K562 (cell line): ENCODE results near the gene GORASP1. TPM values are rescaled to one million over a fixed set of nuclear protein-coding genes. Genes with fewer than 3 reads are reported as not detected.

Experiments used
- BCLAF1 ChIP-seq, 2 experiments: fragments of 450-650 bp in 1 of 2; IDR thresholded peaks; 2 replicates each; pipeline ENCODE4 v1.6.1; 2011 to 2017; ENCODE audit warnings: low read depth in 2 of 2, antibody characterized with exemption in 1 of 2, borderline replicate concordance in 1 of 2, low read length in 1 of 2, mild to moderate bottlenecking in 1 of 2, mixed read lengths in 1 of 2; ENCODE audit not compliant: control insufficient read depth in 1 of 2
- CC2D1A ChIP-seq: fragments of 450-650 bp; IDR thresholded peaks from 2 replicates; pipeline ENCODE4 v1.6.1; 2017; ENCODE audit warnings: mild to moderate bottlenecking
- CEBPB ChIP-seq: fragments of 450-650 bp; IDR thresholded peaks from 2 replicates; pipeline ENCODE4 v1.6.1; 2016; ENCODE audit warnings: missing genetic modification characterization, missing compliant biosample characterization
- ETS1 ChIP-seq: conservative IDR thresholded peaks from 2 replicates; pipeline ENCODE4 v1.6.1; 2011; ENCODE audit warnings: low read depth, mild to moderate bottlenecking, low read length; ENCODE audit not compliant: control insufficient read depth
- HMGXB4 ChIP-seq: sonication (generic); formaldehyde crosslinking; IDR thresholded peaks from 2 replicates; pipeline ENCODE4 v1.8.1; 2023; ENCODE audit warnings: mild to moderate bottlenecking, missing genetic modification reagents
- JUN ChIP-seq, 2 experiments: sonication (generic) in 1 of 2; formaldehyde crosslinking in 1 of 2; IDR thresholded peaks; 2 replicates each; pipeline versions ENCODE4 v1.6.1 to v1.8.0; 2012 to 2022; ENCODE audit warnings: borderline replicate concordance in 2 of 2, mild to moderate bottlenecking in 2 of 2, improper control_type of control experiment in 1 of 2, low read depth in 1 of 2, low read length in 1 of 2, missing genetic modification reagents in 1 of 2
- NCOA2 ChIP-seq, 2 experiments: fragments of 450-650 bp; IDR thresholded peaks; 2 replicates each; pipeline ENCODE4 v1.6.1; 2018; ENCODE audit warnings: mild to moderate bottlenecking in 2 of 2, moderate library complexity in 1 of 2; ENCODE audit not compliant: partially characterized antibody in 2 of 2
- NFE2L1 ChIP-seq: fragments of 450-650 bp; IDR thresholded peaks from 2 replicates; pipeline ENCODE4 v1.6.1; 2016; ENCODE audit warnings: missing genetic modification characterization, low read depth, mild to moderate bottlenecking, missing compliant biosample characterization, moderate library complexity, borderline replicate concordance
- PREB ChIP-seq: sonication (generic); formaldehyde crosslinking; IDR thresholded peaks from 2 replicates; pipeline ENCODE4 v1.8.1; 2023; ENCODE audit warnings: mild to moderate bottlenecking, missing genetic modification reagents
- PYGO2 ChIP-seq: fragments of 450-650 bp; IDR thresholded peaks from 2 replicates; pipeline ENCODE4 v1.6.1; 2016; ENCODE audit warnings: mild to moderate bottlenecking, missing genetic modification characterization, moderate library complexity, missing compliant biosample characterization
- SMARCA4 ChIP-seq: fragments of 450-650 bp; IDR thresholded peaks from 2 replicates; pipeline ENCODE4 v1.6.1; 2016
- TFAP4 ChIP-seq: sonication (generic); formaldehyde crosslinking; IDR thresholded peaks from 2 replicates; pipeline ENCODE4 v1.8.0; 2022; ENCODE audit warnings: missing genetic modification reagents, mild to moderate bottlenecking, moderate library complexity, borderline replicate concordance
- ZNF253 ChIP-seq: fragments of 250-450 bp; sonication (Bioruptor Pico); conservative IDR thresholded peaks from 2 replicates; pipeline ENCODE4 v1.6.1; 2021; ENCODE audit warnings: mild to moderate bottlenecking
- ZNF449 ChIP-seq: fragments of 250-450 bp; sonication (Bioruptor Pico); IDR thresholded peaks from 2 replicates; pipeline ENCODE4 v1.8.0; 2022; ENCODE audit warnings: moderate library complexity, mild to moderate bottlenecking, inconsistent platforms
- ZNF57 ChIP-seq: fragments of 450-650 bp; formaldehyde crosslinking; IDR thresholded peaks from 2 replicates; pipeline ENCODE4 v1.4.0; 2020; ENCODE audit warnings: mild to moderate bottlenecking, moderate library complexity
- polyA plus RNA-seq, 8 experiments: library from polyadenylated mRNA; depleted of rRNA in 4 of 8; stranded (reverse) in 5 of 8; unstranded in 3 of 8; fragments of >200 nt; fragmentation: Nextera tagmentation in 2 of 8; fragmentation: Illumina TruSeq in 1 of 8; extraction: Ambion mirVana in 2 of 8; extraction: Trizol in 1 of 8; gene quantifications; 2 replicates each; pipeline versions ENCODE4 v1.2.1 to v1.2.3, GENCODE V29; 2011 to 2014; ENCODE audit warnings: inconsistent platforms in 1 of 8, missing spikeins in 1 of 8
- total RNA-seq, 7 experiments: library from RNA; depleted of rRNA in 6 of 7; stranded (reverse); fragments of >200 nt in 6 of 7; fragmentation: Illumina TruSeq in 2 of 7; extraction: Trizol in 2 of 7; gene quantifications; 2 replicates each; pipeline versions ENCODE4 v1.2.1 to v1.2.3, GENCODE V29; 2011 to 2021; ENCODE audit warnings: low replicate concordance in 1 of 7

GORASP1 gene
- total and polyA plus RNA-seq, 9 of the 15 experiments (the other 6 are each of a cell fraction or from before 2014, with no cell fraction given), result 8.4 to 87.9 (median 67.6) TPM

- TF ChIP-seq ETS1 (no peak), CEBPB (tag) (no peak), CC2D1A (no peak), NFE2L1 (tag) (no peak), ZNF253 (no peak), HMGXB4 (peak; percentile 79), PREB (no peak), PYGO2 (tag) (no peak), SMARCA4 (0 out of 2 replicates have a peak, but pooled peaks have one; percentile 21), NCOA2 (IDR thresholded peaks at IDR 0.05; ENCODE audit: partially characterized antibody in 2 of 2) (no peak), BCLAF1 (IDR thresholded peaks at IDR 0.05; ENCODE audit: borderline replicate concordance in 1 of 2, control insufficient read depth in 1 of 2, low read depth in 2 of 2, low read length in 1 of 2) (no peak), ZNF57 (CRISPR knock-in tag) (no peak), ZNF449 (CRISPR knock-in tag) (no peak), TFAP4 (CRISPR knock-in tag) (0 out of 2 replicates have a peak, but pooled peaks have one; percentile 15), JUN (IDR thresholded peaks at IDR 0.05; ENCODE audit: borderline replicate concordance, low read depth, low read length) (no peak), JUN (CRISPR knock-in tag; IDR thresholded peaks at IDR 0.05; ENCODE audit: borderline replicate concordance) (0 out of 2 replicates have a peak, but pooled peaks have one; percentile 44)
These were observed 508 bp downstream of the GORASP1 start (continued) for GRCh38 chr3:39106851-39107387.
